ENCODE measurements around the gene TMEM229B. TPM values are rescaled to one million over a fixed set of nuclear protein-coding genes. Genes with fewer than 3 reads are reported as not detected.

The TMEM229B gene
- total RNA-seq, 3 donors from 2014 or later: 4.8 to 12.6 (median 10.8) TPM

DNA sequence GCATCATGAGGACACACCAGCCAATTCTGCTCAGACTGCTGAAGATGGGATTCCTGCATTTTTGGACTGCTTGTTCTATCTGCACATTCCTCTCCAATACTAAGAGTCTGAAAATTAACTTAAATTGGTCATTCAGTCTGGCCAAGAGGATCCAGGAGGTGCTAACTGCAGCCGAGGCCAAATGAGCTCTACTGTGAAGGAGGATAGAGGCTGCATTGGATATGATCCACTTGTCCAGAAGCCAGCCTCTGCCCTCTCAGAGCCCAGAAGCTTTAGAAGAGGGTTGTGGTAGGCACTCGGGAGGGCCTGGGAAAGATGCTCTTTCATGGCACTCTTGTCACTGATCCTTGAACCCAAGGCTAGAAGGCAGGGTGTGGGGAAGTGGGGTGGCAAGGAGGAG is 39.4 kb downstream of the TMEM229B start:
- Histone ChIP-seq H3K9me3 (no peaks in the 10 kb centered on the region), H3K36me3 (ENCODE audit: low read depth) (no peaks in the 10 kb centered on the region), H3K4me1 (ENCODE audit: low read depth) (peaks cover 5% of the 10 kb centered on the region), H3K4me3 (no peak overlapping the region)
- intact Hi-C loops (cut with DNase I, micrococcal nuclease): no loop called here
- DNase-seq (no peak), ATAC-seq (no peak)
- no peak for TF ChIP-seq CTCF (IDR thresholded peaks at IDR 0.05)

GRCh38 chr14:67447033-67447381 is 41.5 kb downstream of the TMEM229B start:
- Histone ChIP-seq H3K9me3 (no peaks in the 10 kb centered on the region), H3K4me3 (no peak overlapping the region), H3K4me1 (ENCODE audit: low read depth) (peaks cover 9% of the 10 kb centered on the region), H3K36me3 (ENCODE audit: low read depth) (no peaks in the 10 kb centered on the region)
- no peak for TF ChIP-seq CTCF (IDR thresholded peaks at IDR 0.05)
- intact Hi-C loops (cut with DNase I, micrococcal nuclease): no loop called here
- DNase-seq: peak in 1 of 3 donors; percentile 50
- ATAC-seq: peak; percentile 70

- ATAC-seq (peak; percentile 65), DNase-seq (peak in 1 of 3 donors; percentile 23)
- Histone ChIP-seq H3K4me1 (ENCODE audit: low read depth) (peaks cover 9% of the 10 kb centered on the region), H3K4me3 (no peak overlapping the region), H3K36me3 (ENCODE audit: low read depth) (no peaks in the 10 kb centered on the region), H3K9me3 (no peaks in the 10 kb centered on the region)
- intact Hi-C loops (cut with DNase I, micrococcal nuclease): no loop called here
- no peak for TF ChIP-seq CTCF (IDR thresholded peaks at IDR 0.05)
These were observed 42.0 kb downstream of the TMEM229B start for GRCh38 chr14:67446371-67447032.

DNA sequence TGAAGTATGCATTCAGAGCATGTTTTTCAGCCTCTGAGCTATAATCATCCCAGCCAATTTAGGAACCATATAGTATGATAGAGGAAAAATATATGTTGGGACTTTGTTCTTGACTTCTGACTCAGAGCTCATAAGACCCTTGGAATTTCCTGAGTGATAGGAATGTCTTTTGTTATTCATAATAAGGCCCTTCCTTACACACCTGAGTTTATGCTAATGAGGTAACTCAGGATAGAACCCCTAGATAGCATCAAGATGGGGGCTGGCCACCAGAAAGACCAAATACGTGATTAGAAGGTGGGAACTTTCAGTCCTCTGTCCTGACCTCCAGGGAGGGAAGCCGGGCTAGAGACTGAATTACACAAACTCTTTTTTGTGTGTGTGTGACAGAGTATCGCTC is 44.1 kb downstream of the TMEM229B start:
- H3K36me3 ChIP-seq (ENCODE audit: low read depth): no peaks in the 10 kb centered on the region
- TF ChIP-seq CTCF (IDR thresholded peaks at IDR 0.05): no peak
- intact Hi-C loops (cut with DNase I, micrococcal nuclease): no loop called here
- H3K4me3 ChIP-seq: no peak overlapping the region
- peak; percentile 3 for ATAC-seq
- DNase-seq: no peak
- no peaks in the 10 kb centered on the region for H3K9me3 ChIP-seq
- H3K4me1 ChIP-seq (ENCODE audit: low read depth): peaks cover 23% of the 10 kb centered on the region

GRCh38 chr14:67442139-67442906 is 46.2 kb downstream of the TMEM229B start:
- Histone ChIP-seq H3K4me1 (ENCODE audit: low read depth) (peaks cover 23% of the 10 kb centered on the region), H3K4me3 (no peak overlapping the region), H3K9me3 (no peaks in the 10 kb centered on the region), H3K36me3 (ENCODE audit: low read depth) (no peaks in the 10 kb centered on the region)
- no peak for TF ChIP-seq CTCF (IDR thresholded peaks at IDR 0.05)
- DNase-seq: no peak
- ATAC-seq: peak; percentile 33
- intact Hi-C loops (cut with DNase I, micrococcal nuclease): no loop called here
